ENCODE results near the gene IKZF2. TPM values are rescaled to one million over a fixed set of nuclear protein-coding genes. Genes with fewer than 3 reads are reported as not detected.

Gene IKZF2
- total RNA-seq, 2 experiments from 2014 or later, result 24.4 to 28.7 TPM

- DNase-seq (no peak), ATAC-seq (no peak)
- H3K9me3 Mint-ChIP-seq, result no peaks in the 10 kb centered on the region
- peaks cover 48% of the 10 kb centered on the region for H3K4me1 Mint-ChIP-seq (ENCODE audit: low read depth)
- H3K27ac Mint-ChIP-seq, result peak overlapping the region; percentile 40
- peaks cover 3% of the 10 kb centered on the region for H3K36me3 Mint-ChIP-seq (ENCODE audit: low read depth)
- POLR2A ChIA-PET, result no interaction called here
- intact Hi-C loops (cut with micrococcal nuclease), result no loop called here
- H3K4me3 Mint-ChIP-seq, result no peak overlapping the region
- CTCF ChIA-PET, result interaction anchor here (1.1 kb wide), 1 partner anchor 12 kb away, joined by 3 read pairs; no protein-coding TSS in a partner anchor
- H3K27me3 Mint-ChIP-seq, result no peaks in the 10 kb centered on the region
- no peak for TF ChIP-seq CTCF (IDR thresholded peaks at IDR 0.05)
Measured at GRCh38 chr2:213098612-213099011, 52.8 kb downstream of the IKZF2 start.

- ChIA-PET CTCF (no interaction called here), POLR2A (no interaction called here)
- no peak for DNase-seq
- Mint-ChIP-seq H3K9me3 (no peaks in the 10 kb centered on the region), H3K27me3 (no peaks in the 10 kb centered on the region), H3K27ac (no peak overlapping the region), H3K4me1 (ENCODE audit: low read depth) (peaks cover 30% of the 10 kb centered on the region), H3K4me3 (no peak overlapping the region), H3K36me3 (ENCODE audit: low read depth) (peaks cover 11% of the 10 kb centered on the region)
- intact Hi-C loops (cut with micrococcal nuclease), result no loop called here
- no peak for TF ChIP-seq CTCF (IDR thresholded peaks at IDR 0.05)
- no peak for ATAC-seq
Measured at GRCh38 chr2:213091765-213092164, 59.6 kb downstream of the IKZF2 start.

GRCh38 chr2:213090772-213091171 is 60.6 kb downstream of the IKZF2 start:
- ATAC-seq (no peak), DNase-seq (no peak)
- Mint-ChIP-seq H3K4me3 (no peak overlapping the region), H3K9me3 (no peaks in the 10 kb centered on the region), H3K36me3 (ENCODE audit: low read depth) (peaks cover 9% of the 10 kb centered on the region), H3K27me3 (no peaks in the 10 kb centered on the region), H3K27ac (no peak overlapping the region), H3K4me1 (ENCODE audit: low read depth) (peaks cover 30% of the 10 kb centered on the region)
- intact Hi-C loops (cut with micrococcal nuclease), result no loop called here
- no peak for TF ChIP-seq CTCF (IDR thresholded peaks at IDR 0.05)
- ChIA-PET CTCF (no interaction called here), POLR2A (no interaction called here)

GRCh38 chr2:213089438-213089837 is 62.0 kb downstream of the IKZF2 start:
- CTCF ChIA-PET, result no interaction called here
- DNase-seq, result no peak
- H3K36me3 Mint-ChIP-seq (ENCODE audit: low read depth), result peaks cover 7% of the 10 kb centered on the region
- H3K27me3 Mint-ChIP-seq, result no peaks in the 10 kb centered on the region
- H3K4me1 Mint-ChIP-seq (ENCODE audit: low read depth), result peaks cover 30% of the 10 kb centered on the region
- no peak for TF ChIP-seq CTCF (IDR thresholded peaks at IDR 0.05)
- no peak for ATAC-seq
- POLR2A ChIA-PET, result no interaction called here
- no peaks in the 10 kb centered on the region for H3K9me3 Mint-ChIP-seq
- H3K27ac Mint-ChIP-seq, result no peak overlapping the region
- intact Hi-C loops (cut with micrococcal nuclease), result no loop called here
- H3K4me3 Mint-ChIP-seq, result no peak overlapping the region

- intact Hi-C loops (cut with micrococcal nuclease), result no loop called here
- POLR2A ChIA-PET, result no interaction called here
Measured at GRCh38 chr2:213087040-213087439, 64.4 kb downstream of the IKZF2 start.

More at GRCh38 chr2:213087040-213087439, 64.4 kb downstream of the IKZF2 start:
- Mint-ChIP-seq H3K36me3 (ENCODE audit: low read depth) (peaks cover 12% of the 10 kb centered on the region), H3K4me1 (ENCODE audit: low read depth) (peaks cover 37% of the 10 kb centered on the region), H3K27ac (no peak overlapping the region), H3K9me3 (no peaks in the 10 kb centered on the region), H3K27me3 (no peaks in the 10 kb centered on the region), H3K4me3 (no peak overlapping the region)
- DNase-seq (no peak), ATAC-seq (peak; percentile 75)
- TF ChIP-seq CTCF (IDR thresholded peaks at IDR 0.05), result no peak
- CTCF ChIA-PET, result no interaction called here

All from activated CD8-positive, alpha-beta T cell treated with anti-CD3 and anti-CD28 coated beads for 36 hours (primary cell).